ENCODE measurements around the gene SRP19.

The SRP19 gene

DNA sequence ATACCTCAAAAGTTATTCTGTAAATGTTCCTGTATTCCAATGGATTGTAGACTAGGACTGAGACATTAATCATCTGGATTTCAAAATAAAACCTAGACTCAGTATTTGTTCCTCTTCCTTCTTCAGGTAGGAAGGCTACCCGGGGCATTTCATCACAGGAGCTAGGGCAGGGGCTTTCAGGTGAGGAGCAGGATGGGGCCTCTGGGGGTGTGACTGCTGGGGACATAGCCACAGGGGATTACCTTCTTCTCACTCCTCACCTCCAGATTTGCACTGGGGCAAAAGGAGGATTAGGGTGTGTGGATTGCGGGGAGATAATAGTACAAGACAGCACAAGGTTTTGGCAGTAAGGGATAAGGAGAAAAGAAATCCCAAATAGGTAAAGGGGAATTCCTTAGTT lies 37.9 kb upstream of the SRP19 start:
- Histone ChIP-seq H2BK120ac (ENCODE audit: low read depth, low read length) (no peak overlapping the region), H3K27me3 (ENCODE audit: control insufficient read depth in 3 of 3, insufficient read depth in 3 of 3, low read depth in 1 of 3, low read length in 3 of 3) (no peaks in the 10 kb centered on the region), H3K36me3 (replicated peaks in 1 of 2; ENCODE audit: control insufficient read depth in 2 of 2, insufficient read depth in 2 of 2, low read length in 2 of 2) (peaks cover 14 to 88% of the 10 kb centered on the region in 2 donors), H3K9me3 (replicated peaks in 1 of 2; ENCODE audit: control insufficient read depth in 2 of 2, insufficient read depth in 1 of 2, low read depth in 1 of 2, low read length in 2 of 2) (no peaks in the 10 kb centered on the region), H4K8ac (ENCODE audit: low read depth, low read length) (no peak overlapping the region), H3K4me1 (ENCODE audit: control insufficient read depth in 2 of 2, insufficient read depth in 1 of 2, low read depth in 1 of 2, low read length in 2 of 2) (no peaks in the 10 kb centered on the region), H3K18ac (ENCODE audit: low read length) (no peak overlapping the region), H3K4ac (ENCODE audit: low read length) (no peak overlapping the region), H3K4me3 (ENCODE audit: low read length in 2 of 2) (no peak overlapping the region), H3K9ac (ENCODE audit: low read depth, low read length, poor library complexity) (no peak overlapping the region), H2BK12ac (ENCODE audit: low read length) (no peak overlapping the region), H3K23ac (ENCODE audit: low read depth, low read length, poor library complexity) (no peak overlapping the region), H2BK5ac (ENCODE audit: low read length) (no peak overlapping the region), H3K14ac (ENCODE audit: low read length) (no peak overlapping the region), H2AFZ (ENCODE audit: low read length) (no peak overlapping the region), H4K91ac (ENCODE audit: low read depth, low read length, poor library complexity) (no peak overlapping the region), H2BK15ac (ENCODE audit: low read length) (no peak overlapping the region), H3K4me2 (ENCODE audit: insufficient read depth, low read length, poor library complexity, severe bottlenecking) (no peak overlapping the region), H3K79me1 (ENCODE audit: low read depth, low read length) (no peaks in the 10 kb centered on the region), H2AK5ac (ENCODE audit: low read depth, low read length) (no peak overlapping the region), H3K27ac (replicated peaks; ENCODE audit: low read length) (no peak overlapping the region)
- no CpG with 5 or more reads among the region's 2 CpGs for WGBS, 2 donors (ENCODE audit: extremely low coverage in 2 of 2, insufficient read length in 2 of 2, insufficient replicate concordance in 1 of 2)
- DNase-seq (ENCODE audit: low spot score): no peak

DNA sequence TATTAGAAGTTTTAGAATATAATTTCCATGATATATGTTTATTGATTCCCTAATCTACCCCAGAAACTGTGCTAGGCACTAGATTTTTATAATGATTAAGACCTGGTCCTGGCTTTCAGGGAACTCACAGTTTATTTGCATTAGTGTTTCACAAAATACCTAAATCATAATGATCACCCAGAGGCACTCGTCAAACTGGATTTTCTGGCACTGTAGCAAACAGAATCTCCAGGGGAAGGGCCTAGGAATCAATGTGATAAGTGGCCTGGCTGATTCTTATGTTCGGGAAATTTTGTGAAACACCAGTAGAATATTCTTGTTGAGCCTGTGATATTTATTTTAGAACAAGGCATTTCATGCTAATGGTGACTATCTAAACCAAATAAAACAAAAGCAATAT lies 37.4 kb upstream of the SRP19 start:
- Histone ChIP-seq H3K23ac (ENCODE audit: low read depth, low read length, poor library complexity) (no peak overlapping the region), H3K79me1 (ENCODE audit: low read depth, low read length) (no peaks in the 10 kb centered on the region), H3K27ac (replicated peaks; ENCODE audit: low read length) (no peak overlapping the region), H2BK120ac (ENCODE audit: low read depth, low read length) (no peak overlapping the region), H2BK12ac (ENCODE audit: low read length) (no peak overlapping the region), H2BK5ac (ENCODE audit: low read length) (no peak overlapping the region), H3K4me1 (ENCODE audit: control insufficient read depth in 2 of 2, insufficient read depth in 1 of 2, low read depth in 1 of 2, low read length in 2 of 2) (no peaks in the 10 kb centered on the region), H2AK5ac (ENCODE audit: low read depth, low read length) (no peak overlapping the region), H3K4me2 (ENCODE audit: insufficient read depth, low read length, poor library complexity, severe bottlenecking) (no peak overlapping the region), H3K9me3 (replicated peaks in 1 of 2; ENCODE audit: control insufficient read depth in 2 of 2, insufficient read depth in 1 of 2, low read depth in 1 of 2, low read length in 2 of 2) (no peaks in the 10 kb centered on the region), H3K9ac (ENCODE audit: low read depth, low read length, poor library complexity) (no peak overlapping the region), H3K14ac (ENCODE audit: low read length) (no peak overlapping the region), H2BK15ac (ENCODE audit: low read length) (no peak overlapping the region), H4K91ac (ENCODE audit: low read depth, low read length, poor library complexity) (no peak overlapping the region), H3K36me3 (replicated peaks in 1 of 2; ENCODE audit: control insufficient read depth in 2 of 2, insufficient read depth in 2 of 2, low read length in 2 of 2) (peaks cover 14 to 90% of the 10 kb centered on the region in 2 donors), H3K4ac (ENCODE audit: low read length) (no peak overlapping the region), H3K4me3 (ENCODE audit: low read length in 2 of 2) (no peak overlapping the region), H3K27me3 (ENCODE audit: control insufficient read depth in 3 of 3, insufficient read depth in 3 of 3, low read depth in 1 of 3, low read length in 3 of 3) (no peaks in the 10 kb centered on the region), H3K18ac (ENCODE audit: low read length) (no peak overlapping the region), H2AFZ (ENCODE audit: low read length) (no peak overlapping the region), H4K8ac (ENCODE audit: low read depth, low read length) (no peak overlapping the region)
- DNase-seq (ENCODE audit: low spot score): no peak
- WGBS, 2 donors (ENCODE audit: extremely low coverage in 2 of 2, insufficient read length in 2 of 2, insufficient replicate concordance in 1 of 2): no CpG with 5 or more reads among the region's 2 CpGs

DNA sequence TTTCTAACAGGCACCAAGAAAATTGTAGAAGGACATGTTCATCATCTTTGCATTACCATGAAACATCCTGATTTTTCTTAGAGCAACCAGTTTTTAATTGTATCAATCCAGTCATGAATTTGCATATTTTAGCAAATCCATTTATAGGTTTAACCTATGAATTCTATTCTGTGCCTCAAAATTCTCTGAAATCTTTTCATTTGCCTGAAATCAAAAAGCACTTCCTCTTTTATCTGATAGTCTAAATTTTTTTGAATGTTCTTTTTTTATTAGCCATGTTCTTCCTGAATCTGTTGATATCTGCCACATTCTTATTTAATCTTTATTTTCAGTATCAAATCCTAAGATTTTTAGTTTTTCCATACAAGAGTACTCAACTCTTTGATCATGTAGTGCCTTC lies 36.9 kb upstream of the SRP19 start:
- Histone ChIP-seq H3K79me1 (ENCODE audit: low read depth, low read length) (no peaks in the 10 kb centered on the region), H2AK5ac (ENCODE audit: low read depth, low read length) (no peak overlapping the region), H3K27me3 (ENCODE audit: control insufficient read depth in 3 of 3, insufficient read depth in 3 of 3, low read depth in 1 of 3, low read length in 3 of 3) (no peaks in the 10 kb centered on the region), H4K8ac (ENCODE audit: low read depth, low read length) (no peak overlapping the region), H3K36me3 (replicated peaks in 1 of 2; ENCODE audit: control insufficient read depth in 2 of 2, insufficient read depth in 2 of 2, low read length in 2 of 2) (peaks cover 10 to 90% of the 10 kb centered on the region in 2 donors), H3K9me3 (replicated peaks in 1 of 2; ENCODE audit: control insufficient read depth in 2 of 2, insufficient read depth in 1 of 2, low read depth in 1 of 2, low read length in 2 of 2) (no peaks in the 10 kb centered on the region), H3K4me2 (ENCODE audit: insufficient read depth, low read length, poor library complexity, severe bottlenecking) (no peak overlapping the region), H2AFZ (ENCODE audit: low read length) (no peak overlapping the region), H2BK12ac (ENCODE audit: low read length) (no peak overlapping the region), H2BK5ac (ENCODE audit: low read length) (no peak overlapping the region), H4K91ac (ENCODE audit: low read depth, low read length, poor library complexity) (no peak overlapping the region), H2BK15ac (ENCODE audit: low read length) (no peak overlapping the region), H3K4me1 (ENCODE audit: control insufficient read depth in 2 of 2, insufficient read depth in 1 of 2, low read depth in 1 of 2, low read length in 2 of 2) (no peaks in the 10 kb centered on the region), H3K23ac (ENCODE audit: low read depth, low read length, poor library complexity) (no peak overlapping the region), H3K4me3 (ENCODE audit: low read length in 2 of 2) (no peak overlapping the region), H3K9ac (ENCODE audit: low read depth, low read length, poor library complexity) (no peak overlapping the region), H3K18ac (ENCODE audit: low read length) (no peak overlapping the region), H3K14ac (ENCODE audit: low read length) (no peak overlapping the region), H2BK120ac (ENCODE audit: low read depth, low read length) (no peak overlapping the region), H3K4ac (ENCODE audit: low read length) (no peak overlapping the region), H3K27ac (replicated peaks; ENCODE audit: low read length) (no peak overlapping the region)
- no peak for DNase-seq (ENCODE audit: low spot score)

DNA sequence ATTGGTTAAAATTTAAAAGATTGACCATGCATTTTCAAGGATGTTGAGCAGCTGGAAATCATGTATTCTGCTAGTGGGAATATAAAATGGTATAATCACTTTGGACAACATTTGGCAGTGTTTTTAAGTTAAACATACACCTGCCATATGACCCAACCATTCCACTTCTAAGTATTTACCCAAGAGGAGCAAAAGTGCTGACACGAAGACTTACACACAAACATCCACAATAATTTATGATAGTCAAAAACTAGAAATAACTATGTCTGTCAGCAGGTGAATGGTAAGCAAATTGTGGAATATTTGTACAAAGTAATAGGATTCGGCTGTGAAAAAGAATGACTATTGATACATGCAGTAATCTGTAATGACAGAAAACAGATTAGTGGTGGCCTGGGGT lies 30.7 kb upstream of the SRP19 start:
- no peak overlapping the region for H3K4ac ChIP-seq (ENCODE audit: low read length)
- DNase-seq (ENCODE audit: low spot score): no peak
- H3K9ac ChIP-seq (ENCODE audit: low read depth, low read length, poor library complexity): no peak overlapping the region
- no peak overlapping the region for H2BK12ac ChIP-seq (ENCODE audit: low read length)
- H3K27ac ChIP-seq (replicated peaks; ENCODE audit: low read length): no peak overlapping the region
- H2BK120ac ChIP-seq (ENCODE audit: low read depth, low read length): no peak overlapping the region
- H3K4me1 ChIP-seq (ENCODE audit: control insufficient read depth in 2 of 2, insufficient read depth in 1 of 2, low read depth in 1 of 2, low read length in 2 of 2): no peaks in the 10 kb centered on the region
- no peak overlapping the region for H2AK5ac ChIP-seq (ENCODE audit: low read depth, low read length)
- H3K23ac ChIP-seq (ENCODE audit: low read depth, low read length, poor library complexity): no peak overlapping the region
- H3K36me3 ChIP-seq (replicated peaks in 1 of 2; ENCODE audit: control insufficient read depth in 2 of 2, insufficient read depth in 2 of 2, low read length in 2 of 2): peaks cover 3 to 77% of the 10 kb centered on the region in 2 donors
- H4K91ac ChIP-seq (ENCODE audit: low read depth, low read length, poor library complexity): no peak overlapping the region
- no peaks in the 10 kb centered on the region for H3K9me3 ChIP-seq (replicated peaks in 1 of 2; ENCODE audit: control insufficient read depth in 2 of 2, insufficient read depth in 1 of 2, low read depth in 1 of 2, low read length in 2 of 2)
- no peak overlapping the region for H3K4me2 ChIP-seq (ENCODE audit: insufficient read depth, low read length, poor library complexity, severe bottlenecking)
- H4K8ac ChIP-seq (ENCODE audit: low read depth, low read length): no peak overlapping the region
- no peak overlapping the region for H3K14ac ChIP-seq (ENCODE audit: low read length)
- no peaks in the 10 kb centered on the region for H3K27me3 ChIP-seq (ENCODE audit: control insufficient read depth in 3 of 3, insufficient read depth in 3 of 3, low read depth in 1 of 3, low read length in 3 of 3)
- H2BK15ac ChIP-seq (ENCODE audit: low read length): no peak overlapping the region
- no peak overlapping the region for H2AFZ ChIP-seq (ENCODE audit: low read length)
- no peak overlapping the region for H3K18ac ChIP-seq (ENCODE audit: low read length)
- no peaks in the 10 kb centered on the region for H3K79me1 ChIP-seq (ENCODE audit: low read depth, low read length)
- H2BK5ac ChIP-seq (ENCODE audit: low read length): no peak overlapping the region
- no peak overlapping the region for H3K4me3 ChIP-seq (ENCODE audit: low read length in 2 of 2)
- WGBS, 2 donors (ENCODE audit: extremely low coverage in 2 of 2, insufficient read length in 2 of 2, insufficient replicate concordance in 1 of 2): no CpG with 5 or more reads among the region's 2 CpGs
